HepG2 (cell line): ENCODE results near the gene ST6GALNAC3.

Experiments used
- MTA3 ChIP-seq: sonication (generic); formaldehyde crosslinking; IDR thresholded peaks from 2 replicates; pipeline ENCODE4 v1.4.0; 2020; ENCODE audit warnings: missing genetic modification reagents
- PHF20 ChIP-seq: sonication (generic); formaldehyde crosslinking; IDR thresholded peaks from 2 replicates; pipeline ENCODE4 v1.5.0; 2020; ENCODE audit warnings: mild to moderate bottlenecking, missing genetic modification reagents
- RFX1 ChIP-seq: fragments of 450-650 bp; IDR thresholded peaks from 2 replicates; pipeline ENCODE4 v1.6.1; 2017
- SPEN ChIP-seq: sonication (generic); formaldehyde crosslinking; IDR thresholded peaks from 2 replicates; pipeline ENCODE4 v1.5.1; 2020; ENCODE audit warnings: low read depth, mild to moderate bottlenecking, missing genetic modification reagents
- ZBTB49 ChIP-seq: sonication (generic); formaldehyde crosslinking; IDR thresholded peaks from 2 replicates; pipeline ENCODE4 v1.4.0; 2020; ENCODE audit warnings: missing genetic modification reagents, borderline replicate concordance
- ZKSCAN1 ChIP-seq: fragments of 150-350 bp; IDR thresholded peaks from 2 replicates; pipeline ENCODE4 v1.6.1; 2014; ENCODE audit warnings: low read length
- ZNF256 ChIP-seq: sonication (generic); formaldehyde crosslinking; conservative IDR thresholded peaks from 2 replicates; pipeline ENCODE4 v1.4.0; 2020; ENCODE audit warnings: missing genetic modification reagents
- ZNF274 ChIP-seq: sonication (generic); formaldehyde crosslinking; IDR thresholded peaks from 2 replicates; pipeline ENCODE4 v1.5.1; 2020; ENCODE audit warnings: mild to moderate bottlenecking, missing genetic modification reagents
- TF ChIP-seq, protein P1 (sequence below): sonication (generic); formaldehyde crosslinking; IDR thresholded peaks from 2 replicates; pipeline ENCODE4 v1.5.0; 2020; ENCODE audit warnings: mild to moderate bottlenecking, missing genetic modification reagents, moderate library complexity

DNA sequence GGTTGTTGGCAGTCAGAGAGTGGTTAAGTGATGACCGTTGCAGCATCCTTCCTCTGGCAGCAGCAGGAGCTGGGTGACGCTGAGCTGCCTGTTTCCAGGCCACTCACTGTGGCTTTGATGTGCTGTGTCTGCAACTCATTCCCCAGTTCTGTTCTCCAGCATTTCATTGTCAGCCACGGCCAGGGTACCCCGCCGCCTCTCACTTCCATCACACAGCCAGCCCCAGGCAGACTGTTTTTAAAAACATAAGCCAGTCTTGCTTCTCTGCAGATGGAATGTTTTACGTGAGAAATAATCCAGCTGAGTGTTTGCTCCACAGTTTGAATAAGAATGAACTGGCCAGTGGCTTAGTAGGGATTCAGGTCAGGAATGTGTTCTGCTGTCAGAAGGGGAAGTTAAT lies 21.5 kb upstream of the ST6GALNAC3 start:
- TF ChIP-seq PHF20 (no peak), ZKSCAN1 (no peak), ZBTB49 (CRISPR knock-in tag) (no peak), SPEN (no peak), ZNF274 (CRISPR knock-in tag) (no peak), RFX1 (no peak), ZNF256 (CRISPR knock-in tag) (no peak), MTA3 (no peak)
- TF ChIP-seq, protein P1, sequence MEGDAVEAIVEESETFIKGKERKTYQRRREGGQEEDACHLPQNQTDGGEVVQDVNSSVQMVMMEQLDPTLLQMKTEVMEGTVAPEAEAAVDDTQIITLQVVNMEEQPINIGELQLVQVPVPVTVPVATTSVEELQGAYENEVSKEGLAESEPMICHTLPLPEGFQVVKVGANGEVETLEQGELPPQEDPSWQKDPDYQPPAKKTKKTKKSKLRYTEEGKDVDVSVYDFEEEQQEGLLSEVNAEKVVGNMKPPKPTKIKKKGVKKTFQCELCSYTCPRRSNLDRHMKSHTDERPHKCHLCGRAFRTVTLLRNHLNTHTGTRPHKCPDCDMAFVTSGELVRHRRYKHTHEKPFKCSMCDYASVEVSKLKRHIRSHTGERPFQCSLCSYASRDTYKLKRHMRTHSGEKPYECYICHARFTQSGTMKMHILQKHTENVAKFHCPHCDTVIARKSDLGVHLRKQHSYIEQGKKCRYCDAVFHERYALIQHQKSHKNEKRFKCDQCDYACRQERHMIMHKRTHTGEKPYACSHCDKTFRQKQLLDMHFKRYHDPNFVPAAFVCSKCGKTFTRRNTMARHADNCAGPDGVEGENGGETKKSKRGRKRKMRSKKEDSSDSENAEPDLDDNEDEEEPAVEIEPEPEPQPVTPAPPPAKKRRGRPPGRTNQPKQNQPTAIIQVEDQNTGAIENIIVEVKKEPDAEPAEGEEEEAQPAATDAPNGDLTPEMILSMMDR (CRISPR knock-in tag) = no peak
